ENCODE data around the gene PLIN3.
A peak's percentile ranks its signal among the peaks of the same experiment; 100 is the strongest.
"Not testable (repeated sequence)": the region's sequence is repeated elsewhere in the genome, so short reads cannot be mapped to it uniquely, and the experiment has no call there.

PLIN3 gene

DNA sequence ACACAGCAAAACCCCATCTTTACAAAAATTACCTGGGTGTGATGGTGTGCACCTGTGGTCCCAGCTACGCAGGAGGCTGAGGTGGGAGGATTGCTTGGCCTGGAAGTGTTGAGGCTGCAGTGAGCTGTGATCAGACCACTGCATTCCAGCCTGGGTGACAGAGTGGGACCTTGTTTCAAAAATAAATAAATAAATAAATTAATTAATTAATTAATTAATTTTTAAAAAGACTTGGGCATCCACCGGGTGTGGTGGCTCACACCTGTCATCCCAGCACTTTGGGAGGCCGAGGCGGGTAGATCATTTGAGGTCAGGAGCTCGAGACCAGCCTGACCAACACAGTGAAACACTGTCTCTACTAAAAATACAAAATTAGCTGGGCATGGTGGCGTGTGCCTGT, 62.3 kb downstream of the PLIN3 start:
- not testable (repeated sequence) for DNase-seq

DNA sequence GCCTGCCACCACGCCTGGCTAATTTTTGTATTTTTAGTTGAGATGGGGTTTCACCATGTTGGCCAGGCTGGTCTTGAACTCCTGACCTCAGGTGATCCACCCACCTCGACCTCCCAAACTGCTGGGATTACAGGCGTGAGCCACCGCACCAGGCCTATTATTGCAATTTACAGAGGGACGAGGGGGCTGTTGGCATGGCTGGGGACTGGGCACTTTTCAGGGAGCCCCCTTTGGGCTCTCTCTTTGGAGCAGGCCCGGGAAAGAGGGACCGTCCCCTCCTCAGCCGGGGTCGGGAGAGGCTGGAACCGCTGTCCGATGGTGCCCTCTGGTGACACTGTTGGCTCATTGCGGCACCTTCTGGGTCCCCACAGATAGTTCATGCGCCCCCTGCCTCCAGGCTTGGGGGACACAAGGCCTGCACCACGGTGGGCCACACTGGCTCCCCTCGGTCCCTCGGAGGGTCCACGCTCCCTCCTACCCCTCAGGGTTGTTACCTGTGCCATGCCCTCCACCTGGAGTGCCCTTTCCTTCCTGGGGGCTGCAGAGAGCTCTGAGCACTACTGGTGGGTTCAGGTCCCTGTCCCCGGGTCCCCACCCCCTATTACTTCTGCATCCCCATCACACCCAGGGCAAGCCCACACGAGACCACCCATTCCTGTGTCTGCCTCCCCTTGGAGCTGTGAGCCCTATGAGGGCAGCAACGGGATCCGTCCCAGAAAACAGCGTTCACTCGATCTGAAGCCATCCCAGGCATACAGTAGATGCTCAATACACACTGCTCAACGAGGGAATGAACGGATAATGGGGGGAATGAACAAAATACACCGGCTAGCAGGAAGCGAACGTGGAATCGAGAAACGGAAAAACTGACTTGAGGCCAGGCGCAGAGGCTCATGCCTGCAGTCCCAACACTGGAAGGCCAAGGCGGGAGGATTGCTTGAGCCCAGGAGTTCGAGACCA, 63.5 kb downstream of the PLIN3 start:
- no peak for DNase-seq

DNA sequence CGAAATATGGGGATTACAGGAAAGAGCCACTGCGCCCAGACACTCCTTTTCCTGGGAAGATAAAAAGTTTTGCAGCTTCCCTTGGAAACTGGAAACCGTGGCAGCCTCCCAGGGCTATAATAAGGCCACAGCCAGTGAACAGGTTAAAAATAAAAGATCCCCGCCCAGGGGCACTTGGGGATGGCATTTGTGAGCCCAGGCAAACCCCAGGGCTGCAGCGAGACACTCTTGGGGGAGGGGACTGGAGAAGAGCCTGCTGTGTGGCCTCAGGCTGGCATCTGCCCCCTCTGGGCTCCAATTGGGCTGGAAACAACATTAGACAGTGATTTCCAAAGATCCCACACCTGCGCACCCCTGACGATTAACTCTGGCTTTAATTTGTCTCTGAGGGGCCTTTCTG, 64.8 kb downstream of the PLIN3 start:
- no peak for DNase-seq

DNA sequence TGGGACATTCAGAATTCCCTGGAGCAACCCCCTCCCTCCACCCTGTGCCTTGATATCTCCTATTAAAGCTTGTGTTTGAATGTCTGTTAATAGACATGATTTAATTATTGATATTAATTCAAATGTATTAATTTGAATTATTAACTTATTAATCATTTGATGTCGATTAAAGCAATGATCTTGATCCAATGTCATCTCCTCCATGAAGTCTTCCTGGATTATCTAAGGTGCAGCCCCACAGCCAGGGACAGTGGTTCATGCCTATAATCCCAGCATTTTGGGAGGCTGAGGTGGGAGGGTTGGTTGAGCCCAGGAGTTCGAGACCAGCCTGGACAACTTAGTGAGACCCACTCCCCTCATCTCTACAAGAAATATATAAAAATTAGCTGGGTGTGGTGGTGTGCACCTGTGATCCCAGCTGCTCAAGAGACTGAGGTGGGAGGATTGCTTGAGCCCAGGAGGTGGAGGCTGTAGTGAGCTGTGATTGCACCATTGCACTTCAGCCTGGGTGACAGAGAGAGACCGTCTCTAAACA, 66.3 kb downstream of the PLIN3 start:
- no peak for DNase-seq

DNA sequence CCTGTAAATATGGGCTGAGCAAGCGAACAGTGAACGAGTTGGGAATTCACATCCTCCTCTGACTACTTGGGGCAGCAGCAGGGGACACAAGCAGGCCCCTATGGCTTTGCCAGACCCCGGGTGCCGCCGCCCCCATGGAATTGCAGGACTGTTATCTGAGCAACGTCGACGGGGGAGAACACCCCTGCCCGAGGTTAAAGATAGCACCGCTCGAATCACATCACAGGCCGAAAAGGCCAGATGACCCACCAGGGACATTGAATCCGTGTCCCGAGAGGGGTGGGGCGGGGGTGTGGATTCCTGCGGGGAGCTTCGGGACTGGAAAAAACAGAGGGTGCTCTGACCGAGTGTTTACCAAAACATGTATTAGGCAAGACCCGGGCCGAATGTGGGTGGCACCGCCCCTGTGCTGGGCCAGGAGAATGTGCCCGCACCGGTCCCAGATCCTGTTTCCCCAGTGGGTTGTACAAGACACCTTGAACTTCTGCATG, 66.8 kb downstream of the PLIN3 start:
- DNase-seq = no peak

DNA sequence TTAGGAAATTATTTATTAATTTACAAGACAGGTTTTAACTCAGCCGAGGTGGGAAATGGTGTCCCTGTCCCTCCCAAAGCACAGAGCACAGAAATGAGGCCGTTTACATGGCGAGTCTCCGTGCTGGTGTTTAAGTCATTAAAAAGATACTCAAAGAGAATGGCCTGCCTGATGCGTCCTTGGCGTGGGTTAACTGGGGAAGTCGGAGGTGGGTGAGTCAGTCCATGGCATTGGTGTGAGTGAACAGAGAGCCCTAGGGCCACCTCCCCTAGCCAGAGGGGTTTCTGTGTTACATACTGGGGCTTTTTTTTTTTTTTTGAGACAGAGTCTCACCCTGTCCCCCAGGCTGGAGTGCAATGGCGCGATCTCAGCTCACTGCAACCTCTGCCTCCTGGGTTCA, 72.1 kb downstream of the PLIN3 start:
- DNase-seq = no peak

DNA sequence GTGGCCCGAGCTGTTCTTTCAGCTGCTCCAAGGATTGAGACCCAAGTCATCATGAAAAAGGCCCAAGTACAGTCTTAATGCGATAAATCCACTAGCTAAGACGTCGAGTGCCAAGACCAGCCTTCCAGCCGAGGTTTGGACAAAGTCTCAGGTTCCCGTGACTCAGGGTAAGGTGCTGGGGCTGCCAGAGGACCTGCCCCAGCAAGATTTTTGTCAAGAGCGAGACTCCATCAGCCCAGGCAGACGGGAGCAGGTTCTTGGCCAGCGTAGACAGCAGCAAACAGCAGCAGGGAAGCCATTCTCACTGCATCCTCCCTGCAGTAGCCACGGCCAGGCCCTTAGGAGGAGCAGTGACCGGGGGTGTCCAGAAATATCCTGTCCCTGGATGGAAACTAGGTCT, 72.5 kb downstream of the PLIN3 start:
- no peak for DNase-seq

DNA sequence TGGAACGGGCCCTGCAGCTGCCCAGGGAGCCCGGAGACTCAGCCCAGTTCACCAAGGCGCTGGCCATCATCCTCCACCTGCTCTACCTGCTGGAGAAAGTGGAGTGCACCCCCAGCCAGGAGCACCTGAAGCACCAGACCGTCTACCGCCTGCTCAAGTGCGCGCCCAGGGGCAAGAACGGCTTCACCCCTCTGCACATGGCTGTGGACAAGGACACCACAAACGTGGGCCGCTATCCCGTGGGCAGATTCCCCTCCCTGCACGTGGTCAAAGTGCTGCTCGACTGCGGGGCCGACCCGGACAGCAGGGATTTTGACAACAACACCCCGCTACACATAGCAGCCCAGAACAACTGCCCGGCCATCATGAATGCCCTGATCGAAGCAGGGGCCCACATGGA, 74.2 kb downstream of the PLIN3 start:
- not testable (repeated sequence) for DNase-seq

DNA sequence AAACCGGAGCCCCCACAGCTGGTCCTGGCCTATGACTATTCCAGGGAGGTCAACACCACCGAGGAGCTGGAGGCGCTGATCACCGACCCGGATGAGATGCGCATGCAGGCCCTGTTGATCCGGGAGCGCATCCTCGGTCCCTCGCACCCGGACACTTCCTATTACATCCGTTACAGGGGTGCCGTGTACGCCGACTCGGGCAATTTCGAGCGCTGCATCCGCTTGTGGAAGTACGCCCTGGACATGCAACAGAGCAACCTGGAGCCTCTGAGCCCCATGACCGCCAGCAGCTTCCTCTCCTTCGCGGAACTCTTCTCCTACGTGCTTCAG, 74.6 kb downstream of the PLIN3 start:
- not testable (repeated sequence) for DNase-seq

DNA sequence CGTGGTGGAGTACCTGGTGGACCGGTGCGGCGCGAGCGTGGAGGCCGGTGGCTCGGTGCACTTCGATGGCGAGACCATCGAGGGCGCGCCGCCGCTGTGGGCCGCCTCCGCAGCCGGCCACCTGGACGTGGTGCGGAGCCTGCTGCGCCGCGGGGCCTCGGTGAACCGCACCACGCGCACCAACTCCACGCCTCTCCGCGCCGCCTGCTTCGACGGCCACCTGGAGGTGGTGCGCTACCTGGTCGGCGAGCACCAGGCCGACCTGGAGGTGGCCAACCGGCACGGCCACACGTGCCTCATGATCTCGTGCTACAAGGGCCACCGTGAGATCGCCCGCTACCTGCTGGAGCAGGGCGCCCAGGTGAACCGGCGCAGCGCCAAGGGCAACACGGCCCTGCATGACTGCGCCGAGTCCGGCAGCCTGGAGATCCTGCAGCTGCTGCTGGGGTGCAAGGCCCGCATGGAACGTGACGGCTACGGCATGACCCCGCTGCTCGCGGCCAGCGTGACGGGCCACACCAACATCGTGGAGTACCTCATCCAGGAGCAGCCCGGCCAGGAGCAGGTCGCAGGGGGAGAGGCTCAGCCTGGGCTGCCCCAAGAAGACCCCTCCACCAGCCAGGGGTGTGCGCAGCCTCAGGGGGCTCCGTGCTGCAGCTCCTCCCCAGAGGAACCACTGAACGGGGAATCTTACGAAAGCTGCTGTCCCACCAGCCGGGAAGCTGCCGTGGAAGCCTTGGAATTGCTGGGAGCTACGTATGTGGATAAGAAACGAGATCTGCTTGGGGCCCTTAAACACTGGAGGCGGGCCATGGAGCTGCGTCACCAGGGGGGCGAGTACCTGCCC, 75.2 kb downstream of the PLIN3 start:
- DNase-seq = not testable (repeated sequence)

DNA sequence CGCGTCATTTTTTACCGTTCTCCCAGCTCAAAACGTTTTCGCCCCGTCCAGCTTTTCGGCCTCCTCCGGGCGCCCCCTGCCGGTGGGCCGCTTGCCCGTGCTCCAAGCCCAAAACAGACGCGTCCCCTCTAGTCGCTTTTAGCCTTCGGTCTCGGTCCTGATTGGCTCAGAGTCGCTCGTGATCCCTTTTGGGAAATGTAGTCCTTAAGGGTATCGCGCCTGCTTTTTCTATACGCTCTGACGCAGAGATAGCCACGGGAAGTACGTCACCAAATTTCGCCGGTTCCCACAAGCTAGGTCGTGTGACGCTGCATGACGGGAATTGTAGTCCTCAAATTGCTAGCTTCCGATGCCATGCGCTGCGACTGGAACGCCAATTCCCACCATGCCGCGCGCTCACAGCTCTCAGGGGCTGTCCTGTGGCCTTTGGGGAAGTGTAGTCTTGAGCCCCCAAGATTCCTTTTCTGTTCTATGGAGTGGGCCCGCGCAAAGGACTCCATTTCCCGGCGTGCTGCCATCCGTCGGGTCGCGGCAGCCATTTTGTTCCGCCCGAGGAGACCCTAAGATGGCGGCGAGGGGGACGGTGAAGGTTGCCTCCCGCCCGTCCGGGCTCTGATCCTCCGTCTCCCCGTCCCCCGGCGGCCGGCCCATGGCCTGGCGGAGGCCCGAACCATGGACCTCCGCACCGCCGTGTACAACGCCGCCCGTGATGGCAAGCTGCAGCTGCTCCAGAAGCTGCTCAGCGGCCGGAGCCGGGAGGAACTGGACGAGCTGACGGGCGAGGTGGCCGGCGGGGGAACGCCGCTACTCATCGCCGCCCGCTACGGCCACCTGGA, 76.1 kb downstream of the PLIN3 start, which contains the start of gene FEM1A:
Gene FEM1A, plus strand, starts transcription at position 552 of the 836 bp plus-strand sequence. Its CDS starts 121 bp downstream, at position 673.
- peak; percentile 71 for DNase-seq
